ENCODE measurements around the gene GALNT13. TPM values are rescaled to one million over a fixed set of nuclear protein-coding genes. Genes with fewer than 3 reads are reported as not detected.

GALNT13 gene
- total and polyA plus RNA-seq, 12 donors = 0.54 to 11.8 (median 3.1) TPM; not detected in 1

GRCh38 chr2:154198866-154199265 is 327.1 kb downstream of the GALNT13 start:
- H3K27me3 ChIP-seq = no peaks in the 10 kb centered on the region
- intact Hi-C loops (cut with DNase I) = no loop called here
- H3K4me3 ChIP-seq = no peak overlapping the region
- H3K27ac ChIP-seq = no peak overlapping the region
- DNase-seq = no peak
- TF ChIP-seq CTCF (IDR thresholded peaks at IDR 0.05) (no peak), POLR2A (IDR thresholded peaks at IDR 0.05) (no peak)
- 56 to 67% (median 64%) methylated on average over 1 of the region's 1 CpG for WGBS, 4 donors
- no peaks in the 10 kb centered on the region for H3K9me3 ChIP-seq (replicated peaks in 1 of 3)
- no peaks in the 10 kb centered on the region for H3K4me1 ChIP-seq (replicated peaks in 1 of 2)
- no peaks in the 10 kb centered on the region for H3K36me3 ChIP-seq (replicated peaks in 1 of 2)

GRCh38 chr2:154203206-154203605 is 331.5 kb downstream of the GALNT13 start:
- DNase-seq = no peak
- TF ChIP-seq CTCF (IDR thresholded peaks at IDR 0.05) = no peak
- no peak for TF ChIP-seq POLR2A (IDR thresholded peaks at IDR 0.05)
- Histone ChIP-seq H3K27ac (no peak overlapping the region), H3K4me3 (no peak overlapping the region), H3K36me3 (replicated peaks in 1 of 2) (no peaks in the 10 kb centered on the region), H3K27me3 (no peaks in the 10 kb centered on the region), H3K9me3 (replicated peaks in 1 of 3) (peaks cover 0 to 5% (median 0%) of the 10 kb centered on the region in 3 donors), H3K4me1 (replicated peaks in 1 of 2) (no peaks in the 10 kb centered on the region)
- intact Hi-C loops (cut with DNase I) = no loop called here

- TF ChIP-seq POLR2A (IDR thresholded peaks at IDR 0.05) = no peak
- no peak for TF ChIP-seq CTCF (IDR thresholded peaks at IDR 0.05)
- Histone ChIP-seq H3K9me3 (replicated peaks in 1 of 3) (peaks cover 0 to 5% (median 0%) of the 10 kb centered on the region in 3 donors), H3K36me3 (replicated peaks in 1 of 2) (no peaks in the 10 kb centered on the region), H3K4me1 (replicated peaks in 1 of 2) (no peaks in the 10 kb centered on the region), H3K27me3 (no peaks in the 10 kb centered on the region), H3K27ac (no peak overlapping the region), H3K4me3 (no peak overlapping the region)
- WGBS, 4 donors = 77 to 88% (median 81%) methylated on average over 2 of the region's 2 CpGs
- intact Hi-C loops (cut with DNase I) = no loop called here
- DNase-seq = no peak
These were observed 332.2 kb downstream of the GALNT13 start for GRCh38 chr2:154203902-154204301.

GRCh38 chr2:154207288-154208047 is 335.7 kb downstream of the GALNT13 start:
- 71 to 85% (median 75%) methylated on average over 2 of the region's 2 CpGs for WGBS, 4 donors
- TF ChIP-seq POLR2A (IDR thresholded peaks at IDR 0.05) (no peak), CTCF (IDR thresholded peaks at IDR 0.05) (no peak)
- peaks cover 0 to 5% (median 0%) of the 10 kb centered on the region in 3 donors for H3K9me3 ChIP-seq (replicated peaks in 1 of 3)
- no peak for DNase-seq
- intact Hi-C loops (cut with DNase I) = no loop called here
- no peaks in the 10 kb centered on the region for H3K27me3 ChIP-seq
- no peaks in the 10 kb centered on the region for H3K4me1 ChIP-seq (replicated peaks in 1 of 2)
- no peaks in the 10 kb centered on the region for H3K36me3 ChIP-seq (replicated peaks in 1 of 2)
- no peak overlapping the region for H3K4me3 ChIP-seq
- H3K27ac ChIP-seq = no peak overlapping the region

All from adrenal gland (tissue), 12 donors.